CD4-positive, alpha-beta memory T cell (primary cell): ENCODE data around the gene BCR. TPM values are rescaled to one million over a fixed set of nuclear protein-coding genes. Genes with fewer than 3 reads are reported as not detected.
A peak's percentile ranks its signal among the peaks of the same experiment; 100 is the strongest.

ENCODE experiments used
- CTCF ChIA-PET: fragments of 350-600 bp; sonication (Branson Sonifier 250); formaldehyde crosslinking; loops from one replicate; lab custom pipeline; 2021; ENCODE audit warnings: inconsistent platforms; ENCODE audit not compliant: partially characterized antibody; lab: Charles Lee
- POLR2A ChIA-PET: fragments of 350-600 bp; sonication (Branson Sonifier 250); formaldehyde crosslinking; loops from one replicate; lab custom pipeline; 2021; ENCODE audit not compliant: partially characterized antibody; lab: Charles Lee
- DNase-seq, 5 donors: peaks; one replicate each; pipeline versions ENCODE4 v3.0.0 to v3.0.0-alpha.2; 2020 to 2022; ENCODE audit warnings: mixed read lengths in 1 of 5
- H3K27ac ChIP-seq: one replicate; pipeline ENCODE4 v1.7.0; 2013; ENCODE audit warnings: low read depth, low read length
- H3K27me3 ChIP-seq: 2 replicates; pipeline ENCODE4 v1.7.0; 2013; ENCODE audit warnings: mild to moderate bottlenecking, low read length, moderate library complexity; ENCODE audit not compliant: insufficient read depth
- H3K36me3 ChIP-seq: 2 replicates; pipeline ENCODE4 v1.7.0; 2013; ENCODE audit warnings: mild to moderate bottlenecking, low read length, moderate library complexity; ENCODE audit not compliant: insufficient read depth
- H3K4me1 ChIP-seq: 2 replicates; pipeline ENCODE4 v1.7.0; 2013; ENCODE audit warnings: mild to moderate bottlenecking, low read length, moderate library complexity; ENCODE audit not compliant: insufficient read depth
- H3K4me3 ChIP-seq, 2 donors: one replicate each; pipeline ENCODE4 v1.7.0; 2013; ENCODE audit warnings: low read length in 2 of 2, mild to moderate bottlenecking in 1 of 2
- H3K9me3 ChIP-seq, 2 donors: one replicate each; pipeline ENCODE4 v1.7.0; 2013; ENCODE audit warnings: low read length in 2 of 2, control low read depth in 1 of 2; ENCODE audit not compliant: control insufficient read depth in 1 of 2
- H3K27ac Mint-ChIP-seq, 7 donors: one replicate each; pipeline ENCODE4 v1.8.0; 2020 to 2021; ENCODE audit warnings: mixed read lengths in 7 of 7, mild to moderate bottlenecking in 6 of 7, inconsistent platforms in 3 of 7, moderate library complexity in 3 of 7
- H3K27me3 Mint-ChIP-seq, 2 donors: one replicate each; pipeline ENCODE4 v1.8.0; 2020 to 2021; ENCODE audit warnings: mixed read lengths in 2 of 2
- H3K36me3 Mint-ChIP-seq, 2 donors: one replicate each; pipeline ENCODE4 v1.8.0; 2020 to 2021; ENCODE audit warnings: mixed read lengths in 2 of 2, inconsistent platforms in 1 of 2, mild to moderate bottlenecking in 1 of 2
- H3K4me1 Mint-ChIP-seq, 4 donors: one replicate each; pipeline ENCODE4 v1.8.0; 2020 to 2021; ENCODE audit warnings: mixed read lengths in 4 of 4, mild to moderate bottlenecking in 1 of 4
- H3K4me3 Mint-ChIP-seq, 8 donors: one replicate each; pipeline ENCODE4 v1.8.0; 2020 to 2021; ENCODE audit warnings: mixed read lengths in 8 of 8, mild to moderate bottlenecking in 7 of 8, moderate library complexity in 6 of 8, inconsistent platforms in 3 of 8
- H3K9me3 Mint-ChIP-seq, 8 donors: one replicate each; pipeline ENCODE4 v1.8.0; 2020 to 2021; ENCODE audit warnings: mixed read lengths in 8 of 8, mild to moderate bottlenecking in 5 of 8, inconsistent platforms in 3 of 8, moderate library complexity in 1 of 8
- intact Hi-C: fragments of 100-400 bp; cut with micrococcal nuclease; formaldehyde crosslinking; loops from one replicate; pipeline ENCODE4 v1.15.1; 2023
- polyA plus RNA-seq, 2 donors: library from polyadenylated mRNA; unstranded; fragments of 300-500 nt; fragmentation: Illumina TruSeq; gene quantifications; one replicate each; pipeline ENCODE4 v1.2.3, GENCODE V29; 2021
- total RNA-seq, 2 experiments: library from RNA; stranded (reverse); gene quantifications; one replicate each; pipeline ENCODE4 v1.2.3, GENCODE V29; 2021

Gene BCR
- total and polyA plus RNA-seq, 4 experiments from 2014 or later = 3.3 to 75.6 (median 51.2) TPM

DNA sequence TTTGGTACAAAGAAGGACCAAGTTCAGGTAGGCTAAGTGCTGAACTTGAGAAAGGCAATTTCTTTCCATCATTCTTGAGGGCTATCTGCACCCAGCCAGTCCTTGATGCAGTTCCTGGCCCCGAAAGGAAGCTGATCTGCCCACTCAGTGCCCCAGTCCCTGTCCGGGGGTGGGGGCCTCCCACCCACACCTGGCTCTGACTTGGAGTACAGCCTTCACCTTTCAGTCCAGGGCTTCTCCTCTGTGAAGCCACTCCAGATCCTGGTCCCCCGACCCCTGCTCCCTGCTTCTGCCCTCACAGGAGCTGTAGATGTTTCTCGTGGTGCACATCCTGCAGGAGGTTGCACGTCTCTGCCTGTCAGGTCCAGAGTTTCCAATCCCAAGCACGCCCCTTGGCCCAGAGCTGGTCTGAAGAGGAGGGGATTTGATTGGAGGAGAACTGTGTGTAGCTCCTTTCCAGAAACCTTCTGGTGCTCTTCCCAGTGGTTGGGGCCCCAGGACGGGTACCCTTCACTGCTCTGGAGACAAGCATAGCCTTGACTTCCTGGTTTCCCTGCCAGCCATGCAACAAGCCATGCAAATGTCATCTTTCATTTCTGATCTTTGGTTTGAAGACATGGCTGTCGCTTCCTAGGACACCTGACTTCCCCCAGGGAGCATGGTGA, 75.3 kb downstream of the BCR start:
- intact Hi-C loops = no loop called here
- H3K27ac ChIP-seq = no peak overlapping the region
- Mint-ChIP-seq H3K9me3 (peaks cover 0 to 3% (median 0%) of the 10 kb centered on the region in 8 donors), H3K36me3 (peaks cover 9 to 53% of the 10 kb centered on the region in 2 donors), H3K4me1 (peaks cover 5 to 42% (median 21%) of the 10 kb centered on the region in 4 donors), H3K27ac (peak overlapping the region in 4 of 7 donors; percentile 17 to 57 (median 35)), H3K27me3 (no peaks in the 10 kb centered on the region), H3K4me3 (peak overlapping the region in 1 of 8 donors; percentile 29)
- H3K36me3 ChIP-seq = peaks cover 28% of the 10 kb centered on the region
- peaks cover 14% of the 10 kb centered on the region for H3K4me1 ChIP-seq
- no peak overlapping the region for H3K4me3 ChIP-seq
- ChIA-PET CTCF (no interaction called here), POLR2A (interaction anchor here (1.0 kb wide), 1 partner anchor 13 kb away, joined by 3 read pairs; no protein-coding TSS in a partner anchor)
- H3K27me3 ChIP-seq = no peaks in the 10 kb centered on the region
- H3K9me3 ChIP-seq = no peaks in the 10 kb centered on the region
- no peak for DNase-seq

GRCh38 chr22:23256171-23256932, 76.0 kb downstream of the BCR start:
- H3K4me1 ChIP-seq = peaks cover 7% of the 10 kb centered on the region
- H3K9me3 Mint-ChIP-seq = peaks cover 0 to 3% (median 0%) of the 10 kb centered on the region in 8 donors
- H3K4me1 Mint-ChIP-seq = peaks cover 5 to 35% (median 18%) of the 10 kb centered on the region in 4 donors
- no peak overlapping the region for H3K27ac ChIP-seq
- no peak overlapping the region for H3K4me3 ChIP-seq
- no peaks in the 10 kb centered on the region for H3K27me3 Mint-ChIP-seq
- peaks cover 9 to 58% of the 10 kb centered on the region in 2 donors for H3K36me3 Mint-ChIP-seq
- CTCF ChIA-PET = no interaction called here
- peaks cover 35% of the 10 kb centered on the region for H3K36me3 ChIP-seq
- no peaks in the 10 kb centered on the region for H3K27me3 ChIP-seq
- peak overlapping the region; percentile 31 to 72 (median 49) for H3K27ac Mint-ChIP-seq
- POLR2A ChIA-PET = no interaction called here
- no peak for DNase-seq
- intact Hi-C loops = no loop called here
- peak overlapping the region in 1 of 8 donors; percentile 29 for H3K4me3 Mint-ChIP-seq
- no peaks in the 10 kb centered on the region for H3K9me3 ChIP-seq

- POLR2A ChIA-PET = no interaction called here
- no peak overlapping the region for H3K27ac ChIP-seq
- no peak overlapping the region for H3K4me3 Mint-ChIP-seq
- H3K36me3 Mint-ChIP-seq = peaks cover 9 to 62% of the 10 kb centered on the region in 2 donors
- no peaks in the 10 kb centered on the region for H3K27me3 ChIP-seq
- H3K4me3 ChIP-seq = no peak overlapping the region
- DNase-seq = no peak
- H3K4me1 ChIP-seq = no peaks in the 10 kb centered on the region
- H3K27ac Mint-ChIP-seq = peak overlapping the region in 6 of 7 donors; percentile 31 to 72 (median 50)
- no peaks in the 10 kb centered on the region for H3K27me3 Mint-ChIP-seq
- CTCF ChIA-PET = no interaction called here
- H3K9me3 Mint-ChIP-seq = peaks cover 0 to 3% (median 0%) of the 10 kb centered on the region in 8 donors
- H3K36me3 ChIP-seq = peaks cover 42% of the 10 kb centered on the region
- H3K9me3 ChIP-seq = no peaks in the 10 kb centered on the region
- peaks cover 5 to 35% (median 14%) of the 10 kb centered on the region in 4 donors for H3K4me1 Mint-ChIP-seq
- intact Hi-C loops = no loop called here
Observed at GRCh38 chr22:23256986-23257888, 76.9 kb downstream of the BCR start.

DNA sequence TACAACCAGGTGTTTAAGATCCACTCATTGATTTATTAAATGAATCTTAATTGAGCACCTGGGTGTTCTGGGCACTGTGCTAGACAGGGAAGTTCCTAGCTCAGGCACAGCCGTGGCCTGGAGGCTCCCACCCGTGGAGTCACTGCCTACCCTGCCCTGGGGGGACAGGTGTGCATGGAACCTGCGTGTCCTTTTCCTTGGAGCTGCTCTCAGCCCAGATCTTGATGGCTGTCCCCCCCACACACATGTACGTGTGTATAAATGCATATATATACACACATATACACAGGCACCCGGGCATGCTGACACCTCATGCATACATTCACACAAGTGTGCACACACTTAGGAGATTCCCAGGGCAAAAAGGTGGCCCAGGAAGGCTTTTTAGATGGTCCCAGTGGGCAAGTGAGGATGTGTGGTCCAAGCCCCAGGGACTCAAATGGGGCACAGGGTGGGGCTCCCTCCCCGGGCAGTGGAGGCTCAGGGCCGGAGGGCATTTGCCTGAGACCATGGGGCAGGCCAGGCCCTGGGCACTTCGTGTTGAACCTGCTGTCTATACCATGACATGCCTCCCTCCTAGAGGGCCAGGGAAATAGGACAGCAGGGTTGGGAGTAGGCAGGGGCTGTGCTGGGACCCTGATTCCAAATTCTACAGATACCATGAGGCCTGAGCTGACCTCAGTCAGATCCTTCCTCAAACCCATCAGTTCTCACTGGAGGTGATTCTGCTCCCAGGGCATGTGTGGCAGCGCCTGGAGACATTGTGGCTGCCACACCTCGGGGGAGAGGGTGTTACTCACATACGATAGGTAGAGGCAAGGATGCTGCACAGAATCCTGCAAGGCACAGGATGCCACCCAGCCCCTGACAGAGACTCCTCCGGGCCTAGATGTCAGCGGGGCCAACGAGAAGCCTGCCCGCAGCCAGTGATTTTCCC, 77.8 kb downstream of the BCR start:
- Histone ChIP-seq H3K9me3 (no peaks in the 10 kb centered on the region), H3K36me3 (peaks cover 44% of the 10 kb centered on the region), H3K4me3 (no peak overlapping the region), H3K4me1 (no peaks in the 10 kb centered on the region), H3K27me3 (no peaks in the 10 kb centered on the region), H3K27ac (no peak overlapping the region)
- no peaks in the 10 kb centered on the region for H3K27me3 Mint-ChIP-seq
- peaks cover 9 to 62% of the 10 kb centered on the region in 2 donors for H3K36me3 Mint-ChIP-seq
- H3K4me3 Mint-ChIP-seq = no peak overlapping the region
- peaks cover 5 to 29% (median 14%) of the 10 kb centered on the region in 4 donors for H3K4me1 Mint-ChIP-seq
- POLR2A ChIA-PET = no interaction called here
- DNase-seq = no peak
- CTCF ChIA-PET = no interaction called here
- peak overlapping the region in 2 of 7 donors; percentile 32 to 77 for H3K27ac Mint-ChIP-seq
- intact Hi-C loops = no loop called here
- peaks cover 0 to 3% (median 0%) of the 10 kb centered on the region in 8 donors for H3K9me3 Mint-ChIP-seq

GRCh38 chr22:23258826-23259170, 78.5 kb downstream of the BCR start:
- Mint-ChIP-seq H3K4me1 (peaks cover 5 to 31% (median 15%) of the 10 kb centered on the region in 4 donors), H3K4me3 (no peak overlapping the region), H3K27ac (peak overlapping the region in 5 of 7 donors; percentile 32 to 77 (median 72)), H3K27me3 (no peaks in the 10 kb centered on the region), H3K9me3 (peaks cover 0 to 3% (median 0%) of the 10 kb centered on the region in 8 donors), H3K36me3 (peaks cover 11 to 63% of the 10 kb centered on the region in 2 donors)
- Histone ChIP-seq H3K9me3 (no peaks in the 10 kb centered on the region), H3K27me3 (no peaks in the 10 kb centered on the region), H3K27ac (no peak overlapping the region), H3K36me3 (peaks cover 46% of the 10 kb centered on the region), H3K4me3 (no peak overlapping the region), H3K4me1 (no peaks in the 10 kb centered on the region)
- ChIA-PET POLR2A (no interaction called here), CTCF (no interaction called here)
- intact Hi-C loops = no loop called here
- no peak for DNase-seq

DNA sequence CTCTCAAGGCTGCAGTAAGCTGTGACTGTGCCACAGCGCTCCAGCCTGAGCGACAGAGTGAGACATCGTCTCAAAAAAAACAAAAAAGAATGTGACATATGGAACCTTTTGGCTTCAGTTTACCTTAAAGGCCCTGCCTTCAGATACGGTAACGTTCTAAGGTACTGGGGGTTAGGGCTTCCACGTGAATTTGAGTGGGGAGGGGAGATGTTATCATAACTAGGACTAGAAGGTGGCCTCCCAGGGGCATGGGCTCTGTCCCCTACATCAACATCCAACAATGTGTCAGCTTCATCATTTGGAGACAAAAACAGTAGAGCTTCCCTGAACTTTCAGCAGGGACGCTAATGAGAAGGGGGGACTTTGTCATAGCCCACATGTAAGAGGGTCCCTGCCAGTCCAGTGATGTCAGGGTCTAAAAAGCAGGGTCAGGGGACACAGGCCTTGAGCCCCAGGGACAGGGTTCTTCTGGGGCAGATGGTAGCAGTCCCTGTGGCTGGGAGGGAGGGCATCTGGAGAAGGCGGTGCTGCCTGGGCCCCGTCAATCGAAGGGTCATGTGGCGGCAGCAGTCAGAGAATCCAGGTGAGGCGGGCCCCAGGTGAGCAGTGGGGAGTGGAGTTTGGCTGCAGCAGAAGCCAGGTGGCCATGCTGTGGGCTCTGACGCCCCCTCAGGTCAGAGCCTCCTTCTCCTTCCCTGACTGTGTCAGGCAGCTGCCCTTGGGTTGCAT, 79.8 kb downstream of the BCR start:
- peaks cover 45% of the 10 kb centered on the region for H3K36me3 ChIP-seq
- DNase-seq = no peak
- no peaks in the 10 kb centered on the region for H3K27me3 ChIP-seq
- intact Hi-C loops = no loop called here
- ChIA-PET CTCF (interaction anchor here (1.0 kb wide), 1 partner anchor 16 kb away, joined by 3 read pairs; no protein-coding TSS in a partner anchor), POLR2A (interaction anchor here (1.5 kb wide), 1 partner anchor 17 kb away, joined by 5 read pairs; no protein-coding TSS in a partner anchor)
- no peak overlapping the region for H3K4me3 ChIP-seq
- H3K27ac Mint-ChIP-seq = peak overlapping the region in 3 of 7 donors; percentile 29 to 60 (median 57)
- H3K27me3 Mint-ChIP-seq = no peaks in the 10 kb centered on the region
- no peak overlapping the region for H3K4me3 Mint-ChIP-seq
- H3K9me3 ChIP-seq = no peaks in the 10 kb centered on the region
- no peaks in the 10 kb centered on the region for H3K4me1 ChIP-seq
- no peak overlapping the region for H3K27ac ChIP-seq
- H3K9me3 Mint-ChIP-seq = peaks cover 0 to 2% (median 0%) of the 10 kb centered on the region in 8 donors
- peaks cover 17 to 60% of the 10 kb centered on the region in 2 donors for H3K36me3 Mint-ChIP-seq
- peaks cover 5 to 22% (median 13%) of the 10 kb centered on the region in 4 donors for H3K4me1 Mint-ChIP-seq
